NT2/D1 (cell line): ENCODE results near the gene IFI44L.

Source experiments
- SUZ12 ChIP-seq: IDR thresholded peaks from 2 replicates; pipeline ENCODE4 v1.6.1; 2011; ENCODE audit not compliant: insufficient read length, insufficient read depth; ENCODE audit errors: extremely low read depth
- YY1 ChIP-seq: IDR thresholded peaks from 2 replicates; pipeline ENCODE4 v1.6.1; 2011; ENCODE audit not compliant: insufficient read length, insufficient read depth
- ZNF274 ChIP-seq: IDR thresholded peaks from 2 replicates; pipeline ENCODE4 v1.6.1; 2011; ENCODE audit warnings: mild to moderate bottlenecking, low read depth, low read length

DNA sequence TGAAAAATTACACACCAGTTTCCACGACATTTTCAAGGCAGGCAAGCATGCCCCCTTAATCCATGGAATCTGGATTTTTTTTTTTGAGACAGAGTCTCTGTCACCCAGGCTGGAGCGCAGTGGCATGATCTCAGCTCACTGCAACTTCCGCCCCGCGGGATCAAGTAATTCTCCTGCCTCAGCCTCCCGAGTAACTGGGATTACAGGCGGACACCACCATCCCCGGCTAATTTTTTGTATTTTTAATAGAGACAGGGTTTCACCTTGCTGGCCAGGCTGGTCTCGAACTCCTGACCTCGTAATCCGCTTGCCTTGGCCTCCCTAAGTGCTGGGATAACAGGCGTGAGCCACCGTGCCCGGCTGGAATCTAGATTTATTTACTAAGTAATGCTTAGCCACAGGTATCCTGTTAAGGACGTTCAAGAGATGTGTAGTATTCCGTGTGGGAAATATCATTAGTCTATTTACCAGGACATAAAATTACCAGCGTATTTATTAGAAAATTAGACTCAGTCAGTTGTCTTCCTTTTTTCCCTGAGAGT is 31.8 kb downstream of the IFI44L start:
- TF ChIP-seq ZNF274 (no peak), SUZ12 (no peak), YY1 (no peak)
